GM10248 (cell line): ENCODE data around the gene AVPR2.

Experiments used
- CTCF ChIA-PET: fragments of 300-600 bp; sonication (Branson Sonifier 250); formaldehyde crosslinking; extraction: SDS; loops from one replicate; lab custom pipeline; 2021; ENCODE audit warnings: antibody characterized with exemption; lab: Yijun Ruan, JAX
- POLR2A ChIA-PET: fragments of 350-650 bp; sonication (Branson Sonifier 250); formaldehyde crosslinking; extraction: SDS; loops from one replicate; lab custom pipeline; 2020; ENCODE audit warnings: antibody characterized with exemption; lab: Yijun Ruan, JAX
- DNase-seq: peaks from one replicate; pipeline ENCODE4 v3.0.0; 2012; ENCODE audit errors: extremely low spot score
- TF ChIP-seq, protein P1 (sequence below): IDR thresholded peaks from 2 replicates; pipeline ENCODE4 v1.5.1; 2012; ENCODE audit warnings: mild to moderate bottlenecking, low read depth; ENCODE audit errors: extremely low read depth, missing control alignments, control extremely low read depth

The AVPR2 gene

DNA sequence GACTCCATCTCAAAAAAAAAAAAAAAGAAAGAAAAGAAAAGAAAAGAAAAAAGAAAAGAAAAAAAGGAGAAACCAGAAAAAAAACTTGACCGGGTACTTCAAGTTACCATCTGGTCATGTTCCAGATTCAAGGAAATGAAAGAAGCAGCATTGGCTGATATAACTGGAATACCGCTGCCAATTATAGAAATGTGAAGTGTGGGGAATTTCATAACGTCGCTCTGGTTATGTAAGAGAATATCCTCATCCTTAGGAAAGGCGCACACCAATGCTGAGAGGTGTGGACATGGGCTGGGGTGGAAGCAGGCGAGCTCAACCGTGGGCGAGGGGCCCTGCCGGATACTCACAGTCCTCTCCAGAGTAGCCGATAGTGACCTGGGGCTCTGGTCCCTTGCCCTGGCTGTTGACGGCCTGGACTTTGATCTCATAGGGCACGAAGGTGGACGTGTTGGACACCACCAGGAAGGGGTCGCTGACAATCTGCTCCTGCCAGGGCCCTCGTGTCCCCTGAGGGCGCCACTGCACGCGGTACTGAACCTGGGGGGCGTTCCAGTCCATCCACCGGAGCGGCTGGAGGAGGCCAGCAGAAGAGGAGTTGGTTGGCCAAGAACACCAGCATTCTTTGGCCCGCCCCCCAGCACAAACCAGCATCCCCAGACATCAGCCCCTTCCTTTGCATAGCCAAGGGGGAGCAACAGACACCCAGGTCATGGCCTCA, 38.0 kb upstream of the AVPR2 start:
- CTCF ChIA-PET = no interaction called here
- DNase-seq = peak; percentile 11
- POLR2A ChIA-PET = no interaction called here
- TF ChIP-seq, protein P1, sequence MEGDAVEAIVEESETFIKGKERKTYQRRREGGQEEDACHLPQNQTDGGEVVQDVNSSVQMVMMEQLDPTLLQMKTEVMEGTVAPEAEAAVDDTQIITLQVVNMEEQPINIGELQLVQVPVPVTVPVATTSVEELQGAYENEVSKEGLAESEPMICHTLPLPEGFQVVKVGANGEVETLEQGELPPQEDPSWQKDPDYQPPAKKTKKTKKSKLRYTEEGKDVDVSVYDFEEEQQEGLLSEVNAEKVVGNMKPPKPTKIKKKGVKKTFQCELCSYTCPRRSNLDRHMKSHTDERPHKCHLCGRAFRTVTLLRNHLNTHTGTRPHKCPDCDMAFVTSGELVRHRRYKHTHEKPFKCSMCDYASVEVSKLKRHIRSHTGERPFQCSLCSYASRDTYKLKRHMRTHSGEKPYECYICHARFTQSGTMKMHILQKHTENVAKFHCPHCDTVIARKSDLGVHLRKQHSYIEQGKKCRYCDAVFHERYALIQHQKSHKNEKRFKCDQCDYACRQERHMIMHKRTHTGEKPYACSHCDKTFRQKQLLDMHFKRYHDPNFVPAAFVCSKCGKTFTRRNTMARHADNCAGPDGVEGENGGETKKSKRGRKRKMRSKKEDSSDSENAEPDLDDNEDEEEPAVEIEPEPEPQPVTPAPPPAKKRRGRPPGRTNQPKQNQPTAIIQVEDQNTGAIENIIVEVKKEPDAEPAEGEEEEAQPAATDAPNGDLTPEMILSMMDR = no peak

DNA sequence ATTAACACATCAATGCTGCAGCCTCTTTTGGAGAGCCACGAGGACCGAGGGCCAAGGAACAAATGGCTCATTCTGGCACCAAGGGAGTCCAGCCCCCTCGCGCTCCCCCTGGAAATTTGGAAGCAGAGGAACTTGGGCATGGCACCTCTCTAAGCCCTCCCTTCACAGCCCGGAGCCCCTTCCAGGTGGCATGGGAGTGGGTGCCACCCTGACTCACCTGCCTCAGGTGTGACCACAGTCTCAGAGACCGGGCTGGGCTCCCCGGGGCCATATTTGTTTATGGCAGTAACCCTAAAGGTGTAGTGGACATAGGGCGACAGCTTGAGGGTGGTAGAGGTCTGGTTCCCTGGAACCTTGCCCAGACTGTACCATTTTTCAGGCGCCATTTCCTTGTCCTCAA, 37.3 kb upstream of the AVPR2 start:
- no peak for DNase-seq
- TF ChIP-seq, protein P1 = no peak
- POLR2A ChIA-PET = no interaction called here
- CTCF ChIA-PET = no interaction called here

DNA sequence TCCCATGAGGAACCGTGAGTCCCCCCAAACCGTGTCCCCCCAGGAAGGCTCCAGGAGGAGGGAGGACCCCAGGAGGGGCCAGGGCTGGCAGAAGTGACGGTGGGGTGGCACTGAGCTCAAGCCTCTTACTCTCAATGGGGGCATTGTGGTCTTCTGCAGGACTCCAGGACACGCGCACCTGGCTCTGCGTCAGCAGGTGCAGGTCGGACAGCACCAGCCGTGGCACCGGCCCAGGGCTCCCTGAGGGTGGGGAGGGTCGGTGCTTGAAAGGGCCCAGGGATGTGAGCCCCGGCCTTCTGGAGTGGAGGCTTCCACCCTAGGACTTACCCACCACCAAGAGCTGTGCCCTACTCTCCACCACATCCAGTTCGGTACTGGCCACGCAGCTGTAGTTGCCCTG, 36.8 kb upstream of the AVPR2 start:
- ChIA-PET POLR2A (no interaction called here), CTCF (no interaction called here)
- no peak for DNase-seq
- TF ChIP-seq, protein P1 = no peak

DNA sequence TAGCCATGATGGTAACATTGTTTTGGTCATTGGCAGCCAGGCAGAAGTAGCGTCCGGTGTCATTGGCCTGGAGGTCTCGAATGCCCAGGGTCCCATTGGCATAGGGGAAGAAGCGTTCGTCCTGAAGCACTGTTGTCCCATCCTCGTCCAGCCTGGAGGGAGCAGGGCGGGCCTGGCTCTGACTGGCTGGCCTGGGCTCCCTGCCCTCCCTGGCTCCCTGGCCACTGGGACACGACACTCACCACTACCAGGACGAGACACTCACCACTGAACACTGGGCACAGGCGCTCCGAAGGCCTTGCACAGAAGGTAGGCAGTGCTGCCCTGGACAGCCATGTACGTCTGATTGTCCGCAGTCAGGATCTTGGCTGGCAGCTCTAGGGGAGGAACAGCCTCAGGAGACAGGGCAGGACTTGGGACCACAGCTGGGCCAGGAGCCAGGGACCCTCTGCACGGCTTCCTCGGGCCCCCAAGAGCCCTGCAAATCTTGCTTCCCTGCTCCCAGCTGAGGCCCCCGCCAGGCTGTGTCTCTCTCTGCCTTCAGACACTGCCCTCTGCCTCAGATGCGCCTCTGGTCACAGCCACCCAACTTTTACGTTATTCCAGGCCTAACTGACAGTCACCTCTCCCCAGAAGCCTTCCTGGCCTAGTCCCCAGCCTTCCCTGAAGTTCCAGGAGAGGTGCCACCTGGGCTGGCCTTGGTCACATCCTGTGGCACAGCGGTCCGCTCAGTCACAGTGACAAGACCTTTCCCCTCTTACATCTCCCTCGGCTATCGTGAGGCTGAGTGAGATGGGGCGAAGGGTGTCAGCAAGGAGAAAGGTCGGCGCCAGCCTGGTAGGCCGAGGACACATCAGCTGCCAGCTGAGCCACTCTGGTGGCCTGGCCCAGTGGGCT, 35.6 kb upstream of the AVPR2 start:
- ChIA-PET CTCF (no interaction called here), POLR2A (no interaction called here)
- TF ChIP-seq, protein P1 = no peak
- DNase-seq = no peak

GRCh38 chrX:153869473-153870287, 34.8 kb upstream of the AVPR2 start:
- TF ChIP-seq, protein P1 = no peak
- POLR2A ChIA-PET = no interaction called here
- DNase-seq = no peak
- CTCF ChIA-PET = no interaction called here

- CTCF ChIA-PET = no interaction called here
Observed at GRCh38 chrX:153870288-153870690, 34.2 kb upstream of the AVPR2 start.

More at GRCh38 chrX:153870288-153870690, 34.2 kb upstream of the AVPR2 start:
- no peak for DNase-seq
- TF ChIP-seq, protein P1 = no peak
- POLR2A ChIA-PET = no interaction called here
